ENCODE data around the gene HDLBP.

Gene HDLBP

DNA sequence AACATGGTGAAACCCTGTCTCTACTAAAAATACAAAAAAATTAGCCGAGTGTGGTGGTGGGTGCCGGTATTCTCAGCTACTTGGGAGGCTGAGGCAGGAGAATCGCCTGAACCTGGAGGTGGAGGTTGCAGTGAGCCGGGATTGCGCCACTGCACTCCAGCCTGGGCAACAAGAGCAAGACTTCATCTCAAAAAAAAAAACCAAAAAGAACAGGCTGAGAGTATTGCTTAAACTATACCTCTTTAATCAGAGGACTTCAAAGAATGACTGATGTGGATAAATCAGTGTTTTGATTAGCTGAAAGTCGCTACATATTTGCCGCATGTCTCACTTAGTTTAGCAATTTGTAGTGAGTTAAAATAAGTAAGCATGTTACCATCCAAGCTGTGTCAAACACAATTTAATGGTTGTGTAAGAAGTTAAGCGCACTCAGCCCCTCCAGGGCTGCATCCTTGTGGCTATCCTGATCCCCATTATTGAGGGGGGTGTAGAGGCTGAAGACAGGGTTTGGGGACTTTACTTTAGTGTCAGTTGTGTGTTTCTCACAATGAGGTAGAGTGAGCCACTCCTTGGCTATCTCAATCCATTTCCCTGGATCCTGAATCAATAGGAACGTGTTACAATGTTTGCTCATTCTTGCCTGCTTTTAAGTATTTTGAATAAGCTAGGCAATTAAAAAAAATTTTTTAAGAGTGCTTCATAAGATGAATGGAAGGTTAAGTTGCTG, 29.6 kb upstream of the HDLBP start:
- Histone ChIP-seq H3K27me3 (ENCODE audit: insufficient read depth, poor library complexity, severe bottlenecking) (no peaks in the 10 kb centered on the region), H3K4me1 (ENCODE audit: insufficient read depth, poor library complexity, severe bottlenecking) (no peaks in the 10 kb centered on the region), H3K27ac (ENCODE audit: poor library complexity, severe bottlenecking) (no peak overlapping the region), H3K9me3 (ENCODE audit: severe bottlenecking) (no peaks in the 10 kb centered on the region), H3K36me3 (ENCODE audit: low read depth) (peaks cover 100% of the 10 kb centered on the region), H3K4me3 (ENCODE audit: severe bottlenecking) (no peak overlapping the region)
- ATAC-seq (ENCODE audit: low read depth) (no peak), DNase-seq (ENCODE audit: low spot score) (no peak)
- TF ChIP-seq, protein P1, sequence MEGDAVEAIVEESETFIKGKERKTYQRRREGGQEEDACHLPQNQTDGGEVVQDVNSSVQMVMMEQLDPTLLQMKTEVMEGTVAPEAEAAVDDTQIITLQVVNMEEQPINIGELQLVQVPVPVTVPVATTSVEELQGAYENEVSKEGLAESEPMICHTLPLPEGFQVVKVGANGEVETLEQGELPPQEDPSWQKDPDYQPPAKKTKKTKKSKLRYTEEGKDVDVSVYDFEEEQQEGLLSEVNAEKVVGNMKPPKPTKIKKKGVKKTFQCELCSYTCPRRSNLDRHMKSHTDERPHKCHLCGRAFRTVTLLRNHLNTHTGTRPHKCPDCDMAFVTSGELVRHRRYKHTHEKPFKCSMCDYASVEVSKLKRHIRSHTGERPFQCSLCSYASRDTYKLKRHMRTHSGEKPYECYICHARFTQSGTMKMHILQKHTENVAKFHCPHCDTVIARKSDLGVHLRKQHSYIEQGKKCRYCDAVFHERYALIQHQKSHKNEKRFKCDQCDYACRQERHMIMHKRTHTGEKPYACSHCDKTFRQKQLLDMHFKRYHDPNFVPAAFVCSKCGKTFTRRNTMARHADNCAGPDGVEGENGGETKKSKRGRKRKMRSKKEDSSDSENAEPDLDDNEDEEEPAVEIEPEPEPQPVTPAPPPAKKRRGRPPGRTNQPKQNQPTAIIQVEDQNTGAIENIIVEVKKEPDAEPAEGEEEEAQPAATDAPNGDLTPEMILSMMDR (IDR thresholded peaks at IDR 0.05; ENCODE audit: poor library complexity, severe bottlenecking) = no peak

DNA sequence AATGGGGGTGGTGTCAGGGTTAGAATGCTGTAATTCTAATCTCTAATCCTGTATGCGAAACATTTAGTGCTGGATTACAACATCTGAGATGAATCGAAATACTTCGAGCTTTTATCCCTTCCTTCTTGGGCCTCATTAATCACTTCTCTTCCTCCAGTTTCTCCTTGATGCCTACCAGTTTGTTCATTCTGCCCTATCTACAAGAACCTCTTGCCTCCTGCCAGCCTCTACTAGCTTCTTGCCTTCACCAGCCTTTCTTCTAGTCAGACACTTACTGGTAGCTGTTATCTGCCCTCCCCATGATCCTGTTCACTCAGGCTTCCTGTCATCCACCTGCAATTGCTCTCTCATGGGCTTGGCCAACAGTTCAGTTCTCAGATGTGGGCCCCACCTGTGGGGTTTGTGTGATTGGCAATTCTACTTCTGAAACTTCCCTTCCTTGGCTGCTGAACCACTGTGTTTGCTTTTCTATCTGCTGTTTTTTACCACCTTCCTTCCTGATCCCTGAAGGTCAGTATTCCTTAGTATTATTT, 25.2 kb upstream of the HDLBP start:
- Histone ChIP-seq H3K27ac (ENCODE audit: poor library complexity, severe bottlenecking) (no peak overlapping the region), H3K4me1 (ENCODE audit: insufficient read depth, poor library complexity, severe bottlenecking) (no peaks in the 10 kb centered on the region), H3K27me3 (ENCODE audit: insufficient read depth, poor library complexity, severe bottlenecking) (no peaks in the 10 kb centered on the region), H3K36me3 (ENCODE audit: low read depth) (peaks cover 95% of the 10 kb centered on the region), H3K4me3 (ENCODE audit: severe bottlenecking) (no peak overlapping the region), H3K9me3 (ENCODE audit: severe bottlenecking) (no peaks in the 10 kb centered on the region)
- TF ChIP-seq, protein P1 (IDR thresholded peaks at IDR 0.05; ENCODE audit: poor library complexity, severe bottlenecking) = no peak
- DNase-seq (ENCODE audit: low spot score) (no peak), ATAC-seq (ENCODE audit: low read depth) (no peak)

DNA sequence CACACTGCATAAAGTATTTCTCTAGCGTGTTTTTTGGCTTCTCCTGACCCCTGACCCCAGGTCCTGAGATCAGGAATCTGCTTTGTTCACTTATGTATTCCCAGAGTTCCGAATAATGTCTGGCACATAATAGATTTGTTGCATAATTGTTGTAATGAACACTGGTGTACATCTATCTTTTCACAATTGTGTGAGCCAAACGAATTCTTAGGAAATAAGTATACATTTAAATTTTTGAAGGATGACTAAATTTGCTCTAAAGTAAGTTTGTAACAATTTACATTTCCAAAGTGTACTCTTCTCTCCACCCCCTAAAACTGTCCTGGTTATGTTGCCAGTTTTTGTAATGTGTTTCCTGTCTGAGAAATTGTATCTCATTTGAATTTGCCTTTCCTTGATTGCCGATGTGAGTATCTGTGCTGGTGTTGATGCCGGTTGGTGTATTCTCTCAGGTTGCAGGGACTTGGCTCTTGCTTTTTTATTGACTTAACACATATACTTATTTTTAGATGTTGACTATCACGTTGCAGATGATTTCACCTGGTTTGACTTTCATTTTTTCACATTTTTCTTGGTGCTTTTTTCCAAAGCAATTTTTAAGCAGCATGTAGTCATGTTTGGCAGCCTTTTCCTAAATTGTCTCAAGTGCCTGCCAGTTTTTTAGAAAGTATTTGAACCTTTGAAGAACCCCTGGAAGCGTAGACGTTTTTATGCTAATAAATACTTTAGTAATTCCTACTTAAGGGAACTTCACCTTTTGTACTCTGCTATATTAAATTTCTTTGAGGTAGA, 24.6 kb upstream of the HDLBP start:
- Histone ChIP-seq H3K9me3 (ENCODE audit: severe bottlenecking) (no peaks in the 10 kb centered on the region), H3K4me1 (ENCODE audit: insufficient read depth, poor library complexity, severe bottlenecking) (no peaks in the 10 kb centered on the region), H3K27ac (ENCODE audit: poor library complexity, severe bottlenecking) (no peak overlapping the region), H3K36me3 (ENCODE audit: low read depth) (peaks cover 95% of the 10 kb centered on the region), H3K27me3 (ENCODE audit: insufficient read depth, poor library complexity, severe bottlenecking) (no peaks in the 10 kb centered on the region), H3K4me3 (ENCODE audit: severe bottlenecking) (no peak overlapping the region)
- TF ChIP-seq, protein P1 (IDR thresholded peaks at IDR 0.05; ENCODE audit: poor library complexity, severe bottlenecking) = no peak
- ATAC-seq (ENCODE audit: low read depth) (no peak), DNase-seq (ENCODE audit: low spot score) (no peak)

DNA sequence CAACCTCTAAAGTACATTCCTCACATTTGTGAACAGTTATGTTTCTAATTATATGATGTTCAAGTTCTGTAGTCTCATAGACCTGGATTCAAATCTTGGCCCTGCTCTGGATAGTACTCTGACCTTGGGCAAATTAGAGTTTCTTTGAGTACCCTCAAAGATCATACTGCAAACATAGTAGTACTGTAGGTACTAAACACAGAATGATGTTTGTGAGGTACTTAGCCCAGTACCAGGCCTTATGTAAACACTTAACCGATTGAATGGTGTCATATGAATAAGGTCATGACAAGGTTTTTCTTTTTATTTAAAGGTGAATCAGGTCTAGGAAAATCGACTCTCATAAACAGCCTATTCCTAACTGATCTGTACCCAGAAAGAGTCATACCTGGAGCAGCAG, 19.3 kb upstream of the HDLBP start:
- no peaks in the 10 kb centered on the region for H3K9me3 ChIP-seq (ENCODE audit: severe bottlenecking)
- ATAC-seq (ENCODE audit: low read depth) (no peak), DNase-seq (ENCODE audit: low spot score) (no peak)
- peaks cover 8% of the 10 kb centered on the region for H3K4me1 ChIP-seq (ENCODE audit: insufficient read depth, poor library complexity, severe bottlenecking)
- TF ChIP-seq, protein P1 (IDR thresholded peaks at IDR 0.05; ENCODE audit: poor library complexity, severe bottlenecking) = no peak
- no peak overlapping the region for H3K27ac ChIP-seq (ENCODE audit: poor library complexity, severe bottlenecking)
- peaks cover 89% of the 10 kb centered on the region for H3K36me3 ChIP-seq (ENCODE audit: low read depth)
- H3K27me3 ChIP-seq (ENCODE audit: insufficient read depth, poor library complexity, severe bottlenecking) = no peaks in the 10 kb centered on the region
- H3K4me3 ChIP-seq (ENCODE audit: severe bottlenecking) = no peak overlapping the region

All from RWPE2 (cell line).